Raji (cell line): Measurements from ENCODE around the gene CXCL13.

ENCODE experiments used
- POLR2A ChIP-seq: IDR thresholded peaks from 2 replicates; pipeline ENCODE4 v1.6.1; 2011; ENCODE audit warnings: low read depth, low read length, control low read depth; ENCODE audit not compliant: insufficient read depth

Gene CXCL13

GRCh38 chr4:77634132-77634785 is 28.6 kb downstream of the CXCL13 start:
- TF ChIP-seq POLR2A: no peak

GRCh38 chr4:77635246-77635645 is 29.6 kb downstream of the CXCL13 start:
- TF ChIP-seq POLR2A: no peak

- no peak for TF ChIP-seq POLR2A
These were observed 30.3 kb downstream of the CXCL13 start for GRCh38 chr4:77635876-77636275.

GRCh38 chr4:77636902-77637301 is 31.3 kb downstream of the CXCL13 start:
- TF ChIP-seq POLR2A: no peak

GRCh38 chr4:77650787-77651186 is 45.2 kb downstream of the CXCL13 start:
- TF ChIP-seq POLR2A: no peak

- TF ChIP-seq POLR2A: no peak
These were observed 46.2 kb downstream of the CXCL13 start for GRCh38 chr4:77651820-77652219.

- TF ChIP-seq POLR2A: no peak
These were observed 46.7 kb downstream of the CXCL13 start for GRCh38 chr4:77652237-77652897.

- TF ChIP-seq POLR2A: no peak
These were observed 47.6 kb downstream of the CXCL13 start for GRCh38 chr4:77653162-77653758.
